Mesothelial cell of epicardium (in vitro differentiated cells): ENCODE data around the gene ADH1C. TPM values are rescaled to one million over a fixed set of nuclear protein-coding genes. Genes with fewer than 3 reads are reported as not detected.
"Not testable (repeated sequence)": the region's sequence is repeated elsewhere in the genome, so short reads cannot be mapped to it uniquely, and the experiment has no call there.

ENCODE experiments used
- DNase-seq, 2 experiments: peaks; one replicate each; pipeline ENCODE4 v3.0.0; 2021; ENCODE audit warnings: low spot score in 2 of 2; ENCODE audit not compliant: unreplicated experiment in 2 of 2
- H3K27ac Mint-ChIP-seq: 2 replicates; pipeline ENCODE4 v1.8.0; 2021; ENCODE audit warnings: mixed read lengths
- H3K27me3 Mint-ChIP-seq: 2 replicates; pipeline ENCODE4 v1.8.0; 2021; ENCODE audit warnings: low read depth, mixed read lengths
- H3K36me3 Mint-ChIP-seq: 2 replicates; pipeline ENCODE4 v1.8.0; 2021; ENCODE audit warnings: mixed read lengths
- H3K4me1 Mint-ChIP-seq: 2 replicates; pipeline ENCODE4 v1.8.0; 2021; ENCODE audit warnings: mixed read lengths
- H3K4me3 Mint-ChIP-seq: 2 replicates; pipeline ENCODE4 v1.8.0; 2021; ENCODE audit warnings: mild to moderate bottlenecking, moderate library complexity, mixed read lengths
- H3K9me3 Mint-ChIP-seq: 2 replicates; pipeline ENCODE4 v1.8.0; 2021; ENCODE audit warnings: mixed read lengths
- CTCF ChIP-seq: fragments of 200-600 bp; sonication (generic); IDR thresholded peaks from one replicate; pipeline ENCODE4 v1.5.0; 2021; ENCODE audit warnings: antibody characterized with exemption; ENCODE audit not compliant: unreplicated experiment
- total RNA-seq: library from RNA; stranded (reverse); gene quantifications from 3 replicates; pipeline ENCODE4 v1.2.1, GENCODE V29; 2021

ADH1C gene
- total RNA-seq, 1 donor from 2014 or later = 0.54 TPM

- peak overlapping the region; percentile 35 for H3K27ac Mint-ChIP-seq
- no peaks in the 10 kb centered on the region for H3K27me3 Mint-ChIP-seq
- peaks cover 6% of the 10 kb centered on the region for H3K4me1 Mint-ChIP-seq
- no peak overlapping the region for H3K4me3 Mint-ChIP-seq
- no peak for TF ChIP-seq CTCF
- no peaks in the 10 kb centered on the region for H3K36me3 Mint-ChIP-seq
- no peak for DNase-seq
- peaks cover 6% of the 10 kb centered on the region for H3K9me3 Mint-ChIP-seq
Measured at GRCh38 chr4:99381588-99382175, 29.1 kb upstream of the ADH1C start.

GRCh38 chr4:99379571-99379970 is 27.0 kb upstream of the ADH1C start:
- no peak overlapping the region for H3K27ac Mint-ChIP-seq
- peaks cover 2% of the 10 kb centered on the region for H3K36me3 Mint-ChIP-seq
- no peaks in the 10 kb centered on the region for H3K27me3 Mint-ChIP-seq
- no peak for DNase-seq
- peaks cover 23% of the 10 kb centered on the region for H3K9me3 Mint-ChIP-seq
- H3K4me1 Mint-ChIP-seq = peaks cover 6% of the 10 kb centered on the region
- TF ChIP-seq CTCF = no peak
- no peak overlapping the region for H3K4me3 Mint-ChIP-seq

DNA sequence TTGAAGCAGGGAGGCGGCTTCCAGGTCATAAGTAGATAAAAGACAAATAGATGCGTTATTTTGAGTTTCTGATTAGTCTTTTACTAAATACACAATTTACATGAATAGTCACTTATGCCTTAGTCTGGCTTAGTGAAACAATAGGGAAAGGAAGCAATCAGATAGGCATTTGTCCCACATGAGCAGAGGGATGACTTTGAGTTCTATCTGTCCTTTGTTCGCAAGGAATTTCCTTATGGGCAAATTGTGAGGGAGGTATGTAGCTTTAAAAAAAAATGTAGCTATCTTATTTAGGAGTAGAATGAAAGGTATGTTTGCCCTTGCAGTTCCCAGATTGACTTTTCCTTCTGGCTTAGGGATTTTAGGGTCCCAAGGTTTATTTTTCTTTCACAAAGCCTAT is 26.3 kb upstream of the ADH1C start:
- H3K36me3 Mint-ChIP-seq = peaks cover 2% of the 10 kb centered on the region
- no peaks in the 10 kb centered on the region for H3K27me3 Mint-ChIP-seq
- no peak for TF ChIP-seq CTCF
- H3K4me3 Mint-ChIP-seq = no peak overlapping the region
- no peak for DNase-seq
- H3K4me1 Mint-ChIP-seq = peaks cover 6% of the 10 kb centered on the region
- peaks cover 26% of the 10 kb centered on the region for H3K9me3 Mint-ChIP-seq
- H3K27ac Mint-ChIP-seq = no peak overlapping the region

GRCh38 chr4:99377341-99377740 is 24.8 kb upstream of the ADH1C start:
- H3K36me3 Mint-ChIP-seq, H3K4me1 Mint-ChIP-seq, DNase-seq, H3K27ac Mint-ChIP-seq, H3K27me3 Mint-ChIP-seq, H3K4me3 Mint-ChIP-seq: not testable (repeated sequence)
- H3K9me3 Mint-ChIP-seq = peaks cover 39% of the 10 kb centered on the region

DNA sequence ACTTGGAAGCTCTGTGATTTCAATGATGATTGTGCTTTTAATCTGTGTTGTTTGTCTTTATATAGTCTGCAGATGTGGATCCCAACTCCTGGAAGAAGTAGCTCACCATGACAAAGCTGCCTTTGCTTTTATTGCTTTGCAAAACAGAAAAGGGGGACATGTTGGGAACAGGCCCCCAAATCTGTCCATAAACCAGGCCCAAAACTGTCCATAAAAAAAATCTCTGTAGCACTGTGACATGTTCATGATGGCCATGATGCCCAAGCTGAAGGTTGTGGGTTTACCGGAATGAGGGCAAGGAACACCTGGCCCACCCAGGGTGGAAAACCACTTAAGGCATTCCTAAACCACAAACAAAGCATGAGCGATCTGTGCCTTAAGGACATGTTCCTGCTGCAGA is 19.9 kb upstream of the ADH1C start:
- DNase-seq, H3K36me3 Mint-ChIP-seq, H3K4me1 Mint-ChIP-seq, H3K27me3 Mint-ChIP-seq, H3K27ac Mint-ChIP-seq, H3K4me3 Mint-ChIP-seq: not testable (repeated sequence)
- H3K9me3 Mint-ChIP-seq = peaks cover 47% of the 10 kb centered on the region

- H3K27me3 Mint-ChIP-seq, H3K4me3 Mint-ChIP-seq, H3K4me1 Mint-ChIP-seq, H3K36me3 Mint-ChIP-seq, H3K27ac Mint-ChIP-seq, DNase-seq: not testable (repeated sequence)
- H3K9me3 Mint-ChIP-seq = peaks cover 39% of the 10 kb centered on the region
Measured at GRCh38 chr4:99367817-99368216, 15.3 kb upstream of the ADH1C start.

DNA sequence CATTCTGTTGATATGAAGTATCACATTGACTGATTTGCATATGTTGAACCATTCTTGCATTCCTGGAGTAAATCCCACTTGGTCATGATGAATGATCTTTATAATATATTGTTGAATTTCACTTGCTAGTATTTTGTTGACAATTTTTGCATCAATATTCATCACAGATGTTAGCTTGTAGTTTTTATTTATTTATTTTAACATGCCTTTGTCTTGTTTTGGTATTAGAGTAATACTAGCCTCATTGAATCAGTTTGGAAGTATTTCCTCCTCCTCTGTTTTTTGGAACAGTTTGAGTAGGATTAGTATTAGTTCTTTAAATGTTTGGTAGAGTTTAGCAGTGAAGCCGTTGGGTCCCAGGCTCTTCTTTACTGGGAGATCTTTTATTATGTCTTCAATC is 13.9 kb upstream of the ADH1C start:
- peaks cover 29% of the 10 kb centered on the region for H3K9me3 Mint-ChIP-seq
- no peak for DNase-seq
- peaks cover 10% of the 10 kb centered on the region for H3K4me1 Mint-ChIP-seq
- no peak for TF ChIP-seq CTCF
- no peaks in the 10 kb centered on the region for H3K27me3 Mint-ChIP-seq
- no peak overlapping the region for H3K27ac Mint-ChIP-seq
- H3K4me3 Mint-ChIP-seq = no peak overlapping the region
- peaks cover 4% of the 10 kb centered on the region for H3K36me3 Mint-ChIP-seq
